Measurements from ENCODE around the gene CDK5R2. TPM values are rescaled to one million over a fixed set of nuclear protein-coding genes. Genes with fewer than 3 reads are reported as not detected.

The CDK5R2 gene
- total RNA-seq, 4 donors from 2014 or later = not detected

DNA sequence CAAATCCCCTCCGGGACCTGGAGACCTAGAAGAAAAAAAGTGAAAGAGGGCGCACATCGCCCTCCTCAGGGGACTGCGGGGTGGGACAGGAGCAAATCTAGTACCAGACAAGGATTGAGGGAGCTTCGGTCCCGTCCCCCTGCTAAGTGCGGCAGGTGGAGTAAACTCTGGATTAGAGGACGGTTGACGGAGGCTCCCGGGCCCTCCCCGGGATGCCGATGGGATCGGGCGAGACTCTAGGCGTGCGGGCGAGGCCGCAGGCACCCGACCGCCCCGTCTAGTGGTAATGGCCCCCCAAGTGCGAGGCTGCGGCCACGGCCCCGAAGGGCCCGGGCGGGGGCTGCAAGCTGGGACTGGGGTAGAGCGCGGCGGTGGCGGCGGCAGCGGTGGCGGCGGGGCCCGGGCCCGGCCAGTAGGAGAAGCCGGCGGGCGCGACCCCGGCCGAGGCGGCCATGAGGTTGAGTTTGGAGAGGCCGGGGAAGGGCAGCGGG, 22.0 kb downstream of the CDK5R2 start:
- 4% methylated on average over 21 to 23 of the region's 46 CpGs for WGBS, 2 donors
- DNase-seq (ENCODE audit: low spot score in 2 of 2) = no peak
- intact Hi-C loops (cut with DNase I; ENCODE audit: low total_unique reads) = no loop called here
- H3K4me3 ChIP-seq (ENCODE audit: low read depth, poor library complexity, severe bottlenecking) = no peak overlapping the region
- no peak for TF ChIP-seq POLR2A (IDR thresholded peaks at IDR 0.05)
- no peak for TF ChIP-seq CTCF (IDR thresholded peaks at IDR 0.05)

GRCh38 chr2:218981881-218982585, 22.6 kb downstream of the CDK5R2 start:
- H3K4me3 ChIP-seq (ENCODE audit: low read depth, poor library complexity, severe bottlenecking) = no peak overlapping the region
- intact Hi-C loops (cut with DNase I; ENCODE audit: low total_unique reads) = no loop called here
- TF ChIP-seq CTCF (IDR thresholded peaks at IDR 0.05) (no peak), POLR2A (IDR thresholded peaks at IDR 0.05) (no peak)
- DNase-seq (ENCODE audit: low spot score in 2 of 2) = no peak
- 1 to 2% methylated on average over 24 to 50 of the region's 69 CpGs for WGBS, 2 donors

- no peak overlapping the region for H3K4me3 ChIP-seq (ENCODE audit: low read depth, poor library complexity, severe bottlenecking)
- DNase-seq (ENCODE audit: low spot score in 2 of 2) = no peak
- intact Hi-C loops (cut with DNase I; ENCODE audit: low total_unique reads) = no loop called here
Measured at GRCh38 chr2:218982586-218983262, 23.3 kb downstream of the CDK5R2 start.

GRCh38 chr2:218983263-218983933, 23.9 kb downstream of the CDK5R2 start:
- whole genome bisulfite sequencing, 2 donors = 20 to 25% methylated on average over 20 to 23 of the region's 23 CpGs
- H3K4me3 ChIP-seq (ENCODE audit: low read depth, poor library complexity, severe bottlenecking) = no peak overlapping the region
- DNase-seq (ENCODE audit: low spot score in 2 of 2) = no peak
- TF ChIP-seq POLR2A (IDR thresholded peaks at IDR 0.05) = no peak
- TF ChIP-seq CTCF (IDR thresholded peaks at IDR 0.05) = no peak
- intact Hi-C loops (cut with DNase I; ENCODE audit: low total_unique reads) = no loop called here

More at GRCh38 chr2:218982586-218983262, 23.3 kb downstream of the CDK5R2 start:
- TF ChIP-seq POLR2A (IDR thresholded peaks at IDR 0.05) (no peak), CTCF (IDR thresholded peaks at IDR 0.05) (no peak)
- 8 to 9% methylated on average over 21 to 28 of the region's 28 CpGs for WGBS, 2 donors

GRCh38 chr2:218983934-218984238, 24.4 kb downstream of the CDK5R2 start:
- H3K4me3 ChIP-seq (ENCODE audit: low read depth, poor library complexity, severe bottlenecking) = no peak overlapping the region
- intact Hi-C loops (cut with DNase I; ENCODE audit: low total_unique reads) = no loop called here

More at GRCh38 chr2:218983934-218984238, 24.4 kb downstream of the CDK5R2 start:
- TF ChIP-seq CTCF (IDR thresholded peaks at IDR 0.05) (no peak), POLR2A (IDR thresholded peaks at IDR 0.05) (no peak)
- DNase-seq (ENCODE audit: low spot score in 2 of 2) = no peak
- 8 to 12% methylated on average over 10 of the region's 10 CpGs for WGBS, 2 donors

Data from lower leg skin (tissue), 4 donors.